CD1c-positive myeloid dendritic cell (primary cell): ENCODE results near the gene ITGAV.
"Not testable (repeated sequence)": the region's sequence is repeated elsewhere in the genome, so short reads cannot be mapped to it uniquely, and the experiment has no call there.

Experiments
- DNase-seq: peaks from one replicate; pipeline ENCODE4 v3.0.0-alpha.2; 2016; ENCODE audit errors: extremely low spot score

The ITGAV gene

DNA sequence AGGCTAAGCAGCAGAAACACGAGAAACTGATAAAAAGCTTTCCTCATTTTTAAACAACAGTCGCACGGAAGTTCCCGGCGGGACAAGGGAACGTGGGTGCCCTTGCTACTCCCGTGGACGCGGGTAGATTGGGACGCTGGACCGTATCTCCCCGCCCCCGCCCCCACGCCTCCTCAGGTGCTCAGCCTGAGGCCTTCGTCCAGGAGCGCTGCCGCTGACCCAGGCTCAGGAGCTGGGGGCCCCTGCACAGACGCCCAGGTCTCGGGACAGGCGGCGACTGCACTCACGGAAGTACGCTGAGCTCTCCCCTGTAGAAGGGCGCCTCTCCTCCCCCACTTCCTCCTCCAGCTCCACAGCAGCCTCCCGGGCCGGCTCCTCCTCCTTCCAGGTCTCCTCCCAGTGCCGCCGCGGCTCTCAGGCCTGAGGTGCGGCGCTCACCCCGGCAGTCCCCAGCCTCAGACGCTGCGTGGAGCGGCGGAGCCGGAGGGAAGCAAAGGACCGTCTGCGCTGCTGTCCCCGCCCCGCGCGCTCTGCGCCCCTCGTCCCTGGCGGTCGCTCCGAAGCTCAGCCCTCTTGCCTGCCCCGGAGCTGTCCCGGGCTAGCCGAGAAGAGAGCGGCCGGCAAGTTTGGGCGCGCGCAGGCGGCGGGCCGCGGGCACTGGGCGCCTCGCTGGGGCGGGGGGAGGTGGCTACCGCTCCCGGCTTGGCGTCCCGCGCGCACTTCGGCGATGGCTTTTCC lies at the start of gene ITGAV:
ITGAV (plus strand) TSS at position 445 of the 738 bp plus-strand sequence; CDS start at position 728, 283 bp downstream.
- DNase-seq: peak; percentile 94

DNA sequence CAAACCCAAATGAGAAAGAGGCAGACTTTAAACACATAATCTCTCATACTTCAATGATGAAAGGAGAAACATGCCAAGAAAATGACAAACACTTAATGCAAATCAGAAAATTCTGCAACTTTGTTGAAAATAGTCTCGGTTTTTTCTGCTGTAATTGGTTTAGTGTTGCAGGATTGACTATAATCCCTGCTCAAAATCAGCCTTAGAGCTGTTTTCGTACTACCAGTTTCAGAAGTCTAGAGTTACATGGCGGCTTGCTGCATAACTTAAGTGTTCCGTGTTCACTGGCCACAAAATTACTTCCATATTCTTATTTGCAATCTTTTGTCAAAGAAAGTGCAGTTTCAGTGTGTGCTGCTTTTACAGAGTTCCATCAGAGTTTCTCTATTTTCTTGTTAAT lies 48.9 kb upstream of the ITGAV start:
- no peak for DNase-seq

DNA sequence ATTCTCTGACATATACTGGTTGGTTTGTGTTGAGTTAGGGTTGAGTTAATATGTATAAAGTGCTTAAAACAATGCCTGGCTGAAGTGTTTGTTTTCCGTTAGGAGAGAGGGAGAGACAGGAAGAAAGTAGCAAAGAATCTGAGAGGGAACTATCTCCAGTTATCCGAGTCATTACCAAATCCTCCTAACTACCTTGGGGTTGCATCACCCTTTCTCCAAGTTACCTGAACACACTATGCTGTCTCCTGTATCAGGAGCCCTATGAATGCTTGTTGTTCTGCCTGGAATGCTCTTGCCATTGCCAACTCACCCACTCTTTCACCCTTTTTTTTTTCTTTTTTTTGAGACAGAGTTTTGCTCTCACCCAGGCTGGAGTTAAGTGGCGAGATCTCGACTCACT lies 47.9 kb upstream of the ITGAV start:
- no peak for DNase-seq

DNA sequence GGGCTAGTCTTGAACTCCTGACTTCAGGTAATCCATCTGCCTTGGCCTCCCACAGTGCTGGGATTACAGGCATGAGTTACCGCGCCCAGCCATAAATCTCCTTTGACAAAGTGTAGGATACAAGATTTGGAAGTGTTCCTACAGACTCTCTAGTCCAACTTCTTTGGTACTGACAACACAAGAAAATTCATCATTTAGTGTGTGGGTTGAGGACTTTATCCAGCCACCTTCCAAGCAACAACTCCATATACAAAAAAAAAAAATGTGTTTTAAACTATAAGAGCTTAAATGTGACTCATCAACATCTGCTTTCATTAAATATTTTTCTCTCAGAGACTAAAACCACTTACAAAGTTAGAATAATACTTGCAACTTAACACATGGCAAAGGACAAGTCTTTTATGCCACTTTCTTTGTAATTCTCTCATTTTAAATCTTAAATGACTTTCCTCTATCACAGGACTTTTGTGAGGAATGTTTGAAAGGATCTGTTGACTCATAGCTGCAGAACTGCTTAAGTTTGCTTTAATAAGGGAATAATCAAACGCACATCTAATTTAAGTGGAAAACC lies 46.2 kb upstream of the ITGAV start:
- DNase-seq: no peak

DNA sequence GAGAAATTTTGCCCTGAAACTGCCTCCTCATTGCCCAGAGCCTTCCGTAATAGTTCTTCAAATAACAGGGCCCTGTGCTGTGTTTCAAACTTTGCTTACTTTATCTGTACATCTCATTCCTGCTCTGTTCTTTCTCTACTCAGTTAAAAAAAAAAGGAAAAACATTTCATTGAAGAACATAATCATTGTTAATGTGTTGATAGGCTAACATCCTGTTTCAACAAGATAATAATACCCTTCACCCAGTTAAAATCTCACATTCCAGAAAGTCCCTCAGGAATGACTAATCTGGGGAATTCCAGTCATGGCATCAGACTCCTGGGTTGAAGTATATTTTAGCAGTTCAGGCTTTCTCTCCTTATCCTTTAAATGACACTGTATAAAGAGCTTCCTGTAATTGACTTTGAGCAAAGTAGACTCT lies 45.6 kb upstream of the ITGAV start:
- no peak for DNase-seq

DNA sequence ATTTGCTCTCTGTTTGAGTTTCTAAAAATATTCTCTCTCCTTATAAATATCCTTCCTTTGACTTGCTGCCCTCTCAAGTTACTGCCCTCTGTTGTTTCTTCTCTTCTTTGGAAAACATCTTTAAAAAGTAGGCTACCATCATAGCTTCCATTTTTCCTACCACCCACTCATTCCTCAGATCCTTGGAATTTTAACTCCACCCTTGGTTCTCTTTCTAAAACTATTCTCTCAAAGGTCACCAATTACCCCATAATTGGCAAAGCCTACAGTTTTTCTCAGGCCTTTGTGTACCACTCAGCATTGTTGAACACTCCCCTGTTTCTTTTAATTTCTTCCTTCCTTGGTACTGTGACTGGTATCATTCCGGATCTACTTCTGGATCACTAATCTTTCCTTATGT lies 43.0 kb upstream of the ITGAV start:
- DNase-seq: no peak

DNA sequence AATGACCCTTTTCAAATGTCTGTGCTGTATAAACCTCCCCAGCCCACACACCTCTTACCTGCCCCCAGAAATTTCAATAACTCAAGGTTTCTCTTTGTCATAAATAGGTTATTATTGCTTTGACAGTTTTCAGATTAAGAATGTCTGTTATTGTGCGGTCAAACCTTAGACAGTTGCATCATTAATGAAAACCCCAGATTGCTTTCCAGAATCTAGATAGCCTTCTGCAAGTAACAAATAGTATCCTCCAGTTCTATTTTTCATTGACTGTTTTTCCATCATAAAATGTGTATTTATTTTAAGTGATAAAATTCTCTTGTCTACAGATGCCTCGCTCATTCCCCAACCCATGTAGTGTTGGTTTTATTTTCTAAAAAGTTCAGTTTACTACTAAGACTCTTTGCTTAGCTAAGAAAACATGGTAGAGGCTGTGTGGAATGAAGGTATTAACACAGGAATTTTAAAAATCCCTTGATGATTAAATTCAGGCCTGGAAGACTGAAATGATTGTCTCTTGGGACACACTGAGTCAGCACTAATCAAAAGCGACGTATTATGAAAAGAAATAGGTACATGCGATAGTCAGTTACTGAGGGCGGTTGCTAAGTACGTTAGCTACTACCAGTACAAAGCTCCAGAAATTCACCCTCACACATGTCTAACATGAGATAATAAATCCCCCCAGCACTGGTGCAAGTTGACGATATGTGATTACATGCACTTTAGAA lies 38.4 kb upstream of the ITGAV start:
- DNase-seq: no peak

DNA sequence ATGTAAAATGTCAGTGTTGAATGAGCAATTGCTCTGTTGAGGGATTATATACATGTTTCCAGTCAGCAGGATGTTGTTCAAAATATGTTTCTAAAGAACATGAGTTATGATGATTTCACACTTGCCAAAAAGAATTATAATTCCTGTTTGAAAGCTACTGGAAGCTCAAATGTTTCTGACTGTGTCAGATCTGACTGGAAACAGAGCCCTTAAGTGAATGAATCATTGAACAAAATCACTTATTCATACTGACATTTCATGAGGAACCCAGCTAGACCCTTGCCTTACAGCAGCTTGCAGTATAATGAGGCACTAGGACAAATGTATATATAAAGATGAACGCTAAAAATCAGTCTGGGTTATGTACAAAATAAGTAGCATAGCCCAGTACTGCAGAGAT lies 35.4 kb upstream of the ITGAV start:
- DNase-seq: no peak

DNA sequence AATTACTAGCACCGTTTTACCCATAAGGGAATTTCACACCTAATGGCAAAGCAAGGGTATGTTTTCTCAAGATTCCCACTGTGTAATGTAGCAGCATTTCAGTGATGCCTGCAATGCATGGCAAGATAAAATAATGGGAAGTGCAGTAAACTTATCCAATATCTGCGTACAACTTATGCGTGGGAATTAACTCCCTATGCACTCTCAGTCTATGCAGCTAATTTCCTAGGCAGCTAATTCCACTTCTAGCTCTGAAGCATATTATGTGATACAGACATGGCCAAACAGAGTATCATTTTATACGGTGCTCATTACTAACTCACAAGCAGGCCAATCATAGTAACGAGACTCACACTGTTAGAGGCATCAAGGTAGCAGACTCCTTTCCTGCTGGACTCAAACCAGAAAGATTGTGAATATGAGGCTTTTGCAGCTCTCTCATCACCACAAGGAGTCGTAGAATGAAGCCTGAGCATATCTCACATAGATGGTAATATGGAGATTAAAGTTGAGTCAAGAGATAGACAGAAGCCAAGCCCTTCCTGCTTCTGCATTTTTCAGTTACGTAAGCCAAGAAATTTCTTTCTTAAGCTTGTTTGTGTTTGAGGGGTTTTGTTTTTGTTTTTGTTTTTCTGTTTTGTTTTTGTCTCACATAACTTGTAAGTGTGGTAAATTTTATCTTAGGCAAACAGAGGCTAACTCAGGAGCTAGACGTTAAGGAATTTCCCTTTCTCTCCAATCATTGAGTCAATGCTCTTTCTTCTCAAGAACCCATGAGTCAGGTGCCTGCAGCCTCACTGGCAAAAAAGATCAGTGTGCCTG lies 34.8 kb upstream of the ITGAV start:
- no peak for DNase-seq

DNA sequence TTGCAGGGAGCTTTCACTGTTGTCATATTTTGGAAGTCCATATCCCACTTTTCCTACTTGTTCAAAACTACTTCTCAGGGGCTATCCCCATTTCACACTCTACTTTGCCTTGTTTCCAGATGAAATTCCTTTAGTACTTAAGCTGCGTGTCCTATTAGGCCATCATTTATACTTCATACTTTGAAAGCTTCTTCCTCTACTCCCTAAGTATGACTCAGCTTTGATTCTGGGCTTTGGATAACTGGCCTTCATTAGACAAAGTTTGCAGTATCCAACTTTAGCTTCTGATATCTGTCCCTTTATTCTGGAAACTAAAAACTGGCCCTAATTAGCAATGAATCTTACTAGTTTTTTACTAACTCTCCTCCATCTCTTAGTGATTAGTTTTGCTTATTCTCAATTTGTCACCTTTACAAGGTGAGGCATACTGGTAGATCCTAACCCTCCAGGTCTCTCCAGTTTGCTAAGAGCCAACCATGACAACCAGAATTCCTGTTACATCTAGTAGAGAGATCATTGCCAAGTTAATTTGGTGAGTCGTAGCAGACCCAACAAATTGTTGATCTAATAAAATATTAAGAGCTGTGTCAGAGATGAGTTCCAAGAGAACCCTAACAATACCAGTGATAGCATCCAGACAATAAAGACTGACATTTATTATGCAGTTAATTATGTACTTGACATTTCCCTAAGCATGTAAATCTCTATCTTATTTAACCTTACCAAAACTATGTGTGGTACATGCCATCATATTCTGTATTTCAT lies 31.2 kb upstream of the ITGAV start:
- no peak for DNase-seq

DNA sequence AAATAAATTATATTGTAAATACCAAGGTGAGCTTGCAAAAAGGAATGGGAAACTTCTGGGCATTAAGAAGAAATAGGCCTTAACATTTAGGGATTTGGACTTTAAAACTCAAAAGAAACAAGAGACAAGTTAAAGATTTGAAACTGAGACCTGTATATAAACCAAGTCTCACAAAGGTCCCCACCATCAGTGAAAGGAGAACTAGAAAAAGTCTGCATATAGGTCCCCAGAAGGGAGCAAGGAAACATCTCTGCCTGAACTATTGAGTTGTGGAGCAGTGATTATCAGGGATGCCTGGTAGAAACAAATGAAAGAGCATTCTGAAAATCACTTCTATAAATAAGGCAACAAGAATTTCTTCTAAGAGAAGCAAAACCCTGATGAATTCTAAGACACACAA lies 30.5 kb upstream of the ITGAV start:
- no peak for DNase-seq

DNA sequence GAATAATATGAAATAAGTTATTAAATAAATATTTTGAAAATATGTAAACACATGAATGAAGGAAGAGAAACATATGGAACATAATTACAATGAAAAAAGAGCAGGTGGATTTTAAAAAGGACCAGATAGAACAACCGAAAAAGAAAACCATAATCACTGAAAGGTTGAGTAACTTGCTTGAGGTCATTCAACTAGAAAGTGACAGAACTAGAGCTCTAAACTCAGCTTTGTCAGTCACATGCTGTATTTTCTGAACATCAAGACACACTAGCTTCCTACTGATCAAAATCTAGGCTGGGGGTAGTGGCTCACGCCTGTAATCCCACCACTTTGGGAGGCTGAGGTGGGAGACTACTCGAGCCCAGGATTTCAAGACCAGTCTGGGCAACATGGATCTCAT lies 30.0 kb upstream of the ITGAV start:
- DNase-seq: no peak

DNA sequence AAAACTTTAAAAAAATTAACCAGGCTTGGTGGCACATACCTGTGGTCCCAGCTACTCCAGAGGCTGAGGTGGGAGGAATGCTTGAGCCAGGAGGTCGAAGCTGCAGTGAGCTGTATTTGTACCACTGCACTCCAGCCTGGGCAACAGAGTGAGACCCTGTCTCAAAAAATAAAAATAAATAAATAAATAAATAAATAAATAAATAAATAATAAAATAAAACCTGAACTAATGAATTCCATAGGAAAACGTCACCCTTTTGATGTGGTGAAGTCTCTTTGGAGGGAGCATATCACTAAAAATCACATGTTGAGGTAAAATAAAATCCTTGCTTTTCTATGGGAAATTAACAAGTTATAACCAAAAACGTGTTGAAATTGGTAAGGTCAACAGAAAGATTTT lies 29.6 kb upstream of the ITGAV start:
- DNase-seq: no peak

DNA sequence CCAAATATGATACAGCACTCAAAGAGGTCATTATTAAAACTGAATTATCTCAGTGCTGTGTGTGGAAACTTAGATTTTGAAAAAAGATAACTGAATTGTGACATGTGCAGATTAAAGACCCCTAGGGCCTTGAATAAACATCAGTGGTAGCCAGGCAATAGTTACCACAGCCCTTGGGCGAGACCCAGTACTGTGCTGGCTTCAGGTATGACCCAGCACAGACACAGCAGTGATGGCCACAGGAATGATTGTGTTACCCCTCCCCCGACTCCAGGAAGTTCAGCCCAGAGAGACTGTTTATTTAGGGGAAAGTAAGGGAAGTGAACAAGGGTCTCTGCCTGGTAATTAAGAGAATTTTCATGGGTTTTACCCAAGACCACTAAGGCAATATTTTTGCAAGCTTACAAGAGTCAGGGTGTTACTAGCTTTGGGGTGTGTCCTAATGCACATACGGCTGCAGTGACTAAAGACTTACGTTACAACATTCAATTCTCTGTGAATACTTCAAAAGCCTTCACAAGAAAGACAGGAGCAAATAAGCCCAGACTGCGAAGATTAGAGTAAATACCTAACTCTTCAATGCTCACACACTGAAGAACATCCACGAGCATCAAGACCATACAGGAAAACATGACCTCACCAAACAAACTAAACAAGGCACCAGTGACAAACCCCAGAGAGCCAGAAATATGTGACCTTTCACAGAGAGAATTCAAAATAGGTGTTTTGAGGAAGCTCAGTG lies 28.2 kb upstream of the ITGAV start:
- no peak for DNase-seq

DNA sequence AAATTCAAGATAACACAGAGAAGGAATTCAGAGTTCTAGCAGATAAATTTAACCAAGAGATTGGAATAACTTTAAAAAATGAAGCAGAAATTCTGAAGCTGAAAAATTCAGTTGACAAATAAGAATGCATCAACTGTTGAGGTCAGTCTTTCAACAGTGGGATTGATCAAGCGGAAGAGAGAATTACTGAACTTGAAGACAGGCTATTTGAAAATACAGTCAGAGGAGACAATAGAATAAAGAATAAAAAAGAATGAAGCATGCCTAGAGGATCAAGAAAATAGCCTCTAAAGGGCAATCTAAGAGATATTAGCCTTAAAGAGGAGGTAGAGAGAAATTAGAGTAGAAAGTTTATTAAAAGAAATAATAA lies 27.7 kb upstream of the ITGAV start:
- no peak for DNase-seq

DNA sequence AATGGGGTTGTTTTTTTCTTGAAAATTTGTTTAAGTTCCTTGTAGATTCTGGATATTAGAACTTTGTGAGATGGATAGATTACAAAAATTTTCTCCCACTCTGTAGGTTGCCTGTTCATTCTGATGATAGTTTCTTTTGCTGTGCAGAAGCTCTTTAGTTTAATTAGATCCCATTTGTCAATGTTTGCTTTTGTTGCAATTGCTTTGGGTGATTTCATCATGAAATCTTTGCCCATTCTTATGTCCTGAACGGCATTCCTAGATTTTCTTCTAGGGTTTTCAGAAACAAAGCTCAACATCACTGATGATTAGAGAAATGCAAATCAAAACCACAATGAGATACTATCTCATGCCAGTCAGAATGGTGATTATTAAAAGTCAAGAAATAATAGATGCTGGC lies 21.3 kb upstream of the ITGAV start:
- DNase-seq: not testable (repeated sequence)

DNA sequence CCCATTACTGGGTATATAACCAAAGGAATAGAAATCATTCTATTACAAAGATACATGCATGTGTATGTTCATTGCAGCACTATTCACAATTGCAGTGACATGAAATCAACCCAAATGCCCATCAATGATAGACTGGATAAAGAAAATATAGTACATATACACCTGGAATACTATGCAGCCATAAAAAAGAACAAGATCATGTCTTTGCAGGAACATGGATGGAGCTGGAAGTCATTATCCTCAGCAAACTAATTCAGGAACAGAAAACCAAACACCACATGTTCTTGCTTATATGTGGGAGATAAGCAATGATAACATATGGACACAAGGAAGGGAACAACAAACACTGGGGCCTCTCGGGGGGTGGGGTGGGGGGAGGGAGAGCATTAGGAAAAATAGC lies 20.7 kb upstream of the ITGAV start:
- not testable (repeated sequence) for DNase-seq

DNA sequence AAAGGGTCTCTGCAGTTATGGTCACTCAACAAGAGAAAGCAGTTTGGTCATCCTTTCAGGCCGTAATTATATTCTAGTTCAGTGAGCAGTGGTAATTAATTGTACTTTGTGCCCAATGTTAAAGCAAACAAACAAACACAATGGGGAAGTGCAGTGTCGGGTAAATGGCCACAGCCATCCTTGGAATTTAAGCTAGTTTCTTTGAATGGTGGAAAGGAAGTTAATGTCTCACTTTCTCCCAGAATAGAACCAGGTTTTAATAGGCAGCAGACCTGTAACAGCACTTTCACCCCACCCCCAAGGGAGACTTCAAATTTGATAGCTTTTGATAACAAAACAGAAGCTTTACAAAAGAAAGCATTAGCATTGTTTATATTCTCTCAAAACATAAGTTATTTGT lies 20.0 kb upstream of the ITGAV start:
- DNase-seq: no peak

DNA sequence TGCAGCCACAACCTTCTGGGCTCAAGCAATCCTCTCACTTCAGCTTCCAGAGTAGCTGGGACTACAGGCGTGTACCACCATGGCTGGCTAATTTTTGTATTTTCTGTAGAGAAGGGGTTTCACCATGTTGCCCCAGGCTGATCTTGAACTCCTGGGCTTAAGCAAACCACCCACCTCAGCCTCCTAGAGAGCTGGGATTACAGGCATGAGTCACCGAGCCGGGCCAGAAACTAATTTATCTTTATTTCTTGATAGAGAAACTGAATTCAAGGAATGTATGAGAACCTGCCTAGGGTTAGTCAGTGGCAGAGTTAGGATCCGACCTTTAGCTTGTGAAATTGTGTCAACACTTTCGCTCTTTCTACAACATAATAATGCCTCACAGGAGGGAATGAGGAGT lies 19.3 kb upstream of the ITGAV start:
- DNase-seq: no peak

DNA sequence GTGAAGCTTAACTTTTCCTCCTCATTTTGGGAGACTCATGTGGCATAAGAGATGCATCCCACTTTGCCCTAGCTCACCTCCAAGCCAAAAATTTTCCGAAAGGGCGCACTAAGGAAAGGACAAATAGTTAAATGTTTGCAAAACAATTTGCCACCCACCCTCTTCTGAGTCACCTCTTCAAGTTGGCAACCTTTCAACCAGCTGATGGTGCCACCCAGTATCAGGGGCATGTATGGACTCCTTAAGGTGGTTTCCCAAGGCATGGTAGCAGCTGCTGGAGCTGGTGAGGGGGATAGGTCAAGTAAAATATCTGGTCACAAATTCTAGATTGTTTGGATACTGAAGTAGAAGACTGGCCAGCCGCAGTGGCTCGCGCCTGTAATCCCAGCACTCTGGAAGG lies 17.2 kb upstream of the ITGAV start:
- no peak for DNase-seq

DNA sequence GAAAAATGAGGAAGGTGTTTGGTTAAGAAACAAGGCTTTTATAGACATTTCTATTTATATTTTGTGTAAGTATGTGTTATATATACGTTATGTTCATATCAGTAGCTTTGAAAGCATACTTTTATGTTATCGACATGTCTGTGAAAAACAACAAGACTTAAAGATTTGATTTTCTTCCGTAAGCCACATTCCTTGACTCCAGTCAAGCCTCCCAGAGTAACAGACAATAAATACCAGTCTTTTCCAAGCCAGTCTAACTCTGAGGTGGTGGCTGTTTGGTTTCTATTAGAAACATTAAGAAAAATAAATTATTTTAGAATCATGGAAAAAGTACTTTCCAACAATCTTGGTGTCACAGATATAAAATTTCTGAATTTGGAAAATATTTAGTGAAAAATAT lies 16.3 kb upstream of the ITGAV start:
- no peak for DNase-seq
